CD4-positive, alpha-beta T cell treated with Interleukin-1 beta for 1 hour (primary cell): ENCODE results near the gene RNF220.
"Not testable (repeated sequence)": the region's sequence is repeated elsewhere in the genome, so short reads cannot be mapped to it uniquely, and the experiment has no call there.

Experiments used
- DNase-seq, 2 donors: peaks; one replicate each; pipeline ENCODE4 v3.0.0-alpha.2; 2020 to 2022

RNF220 gene

DNA sequence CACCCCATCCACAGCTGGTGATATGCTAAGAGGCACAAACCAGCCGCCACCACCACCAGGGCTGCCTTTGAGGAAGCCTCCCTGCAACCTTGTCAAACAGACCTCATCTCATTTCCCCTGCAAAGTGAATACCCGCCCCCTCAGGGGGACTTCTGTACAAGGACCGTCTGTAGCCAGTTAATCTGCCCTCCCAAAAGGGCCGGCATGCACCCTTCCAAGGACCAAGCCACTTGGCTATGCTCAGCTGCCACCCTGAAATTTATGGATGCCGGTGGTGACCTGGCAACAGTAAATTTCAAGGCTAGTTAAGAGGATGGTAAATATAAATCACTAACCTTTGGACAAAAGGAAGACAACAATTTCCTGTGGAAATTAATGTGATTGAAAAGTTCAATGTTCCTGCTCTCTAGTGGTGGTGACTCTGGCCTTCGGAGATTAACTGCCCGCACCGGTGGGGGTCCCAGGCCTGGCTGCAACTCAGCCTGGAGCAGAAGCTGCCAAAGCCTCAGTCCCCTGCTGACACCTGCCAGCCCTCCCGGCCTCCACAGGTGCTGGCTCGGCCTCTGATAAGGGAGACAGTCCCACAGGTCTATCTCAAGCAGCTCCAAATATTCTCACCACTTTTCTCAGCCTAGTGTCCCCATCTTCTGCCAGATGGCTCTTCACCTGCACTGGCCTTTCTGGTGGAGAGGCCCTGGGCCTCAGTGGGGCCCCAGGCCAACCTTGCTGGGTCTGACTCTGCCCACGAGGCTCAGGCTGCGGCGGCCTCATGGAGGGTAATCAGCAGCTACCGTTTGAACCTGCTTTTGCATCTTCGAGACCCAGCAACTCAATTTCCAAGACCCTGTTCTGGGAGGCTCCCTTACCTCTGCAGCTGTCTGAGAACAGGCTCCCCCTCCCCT, 257.0 kb downstream of the RNF220 start:
- no peak for DNase-seq

DNA sequence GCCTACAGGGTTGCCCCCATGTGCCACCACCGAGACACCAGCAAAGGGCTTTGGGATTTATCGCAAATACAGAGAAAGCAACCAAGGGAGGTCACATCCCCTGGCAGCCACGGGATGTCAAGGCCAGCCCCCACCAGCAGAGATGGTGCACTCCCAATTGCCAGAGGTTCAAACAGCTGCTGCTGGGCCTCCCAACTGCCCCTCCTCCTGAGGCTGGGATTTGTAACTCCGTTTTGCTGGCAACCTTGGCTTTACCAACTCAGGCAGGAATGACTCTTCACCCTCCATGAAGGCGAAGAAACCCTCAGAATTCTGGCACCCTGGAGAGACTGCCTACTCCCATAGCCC, 257.6 kb downstream of the RNF220 start:
- DNase-seq, result no peak

DNA sequence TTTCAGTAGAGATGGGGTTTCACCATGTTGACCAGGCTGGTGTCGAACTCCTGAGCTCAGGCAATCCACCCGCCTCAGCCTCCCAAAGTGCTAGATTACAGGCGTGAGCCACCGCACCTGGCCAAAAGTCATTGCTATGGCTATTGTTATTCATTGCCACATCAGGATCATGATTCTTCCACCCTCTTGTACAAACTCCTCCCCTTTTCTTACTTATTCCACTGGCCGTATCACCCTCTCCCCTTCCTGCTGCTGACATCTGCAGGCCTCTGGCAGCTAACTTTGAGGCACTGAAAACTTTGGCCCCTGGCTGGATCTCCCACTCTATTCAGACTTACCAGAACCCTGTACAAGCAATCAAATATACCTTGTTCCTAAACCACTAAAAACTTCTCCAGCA, 258.4 kb downstream of the RNF220 start:
- DNase-seq, result no peak

DNA sequence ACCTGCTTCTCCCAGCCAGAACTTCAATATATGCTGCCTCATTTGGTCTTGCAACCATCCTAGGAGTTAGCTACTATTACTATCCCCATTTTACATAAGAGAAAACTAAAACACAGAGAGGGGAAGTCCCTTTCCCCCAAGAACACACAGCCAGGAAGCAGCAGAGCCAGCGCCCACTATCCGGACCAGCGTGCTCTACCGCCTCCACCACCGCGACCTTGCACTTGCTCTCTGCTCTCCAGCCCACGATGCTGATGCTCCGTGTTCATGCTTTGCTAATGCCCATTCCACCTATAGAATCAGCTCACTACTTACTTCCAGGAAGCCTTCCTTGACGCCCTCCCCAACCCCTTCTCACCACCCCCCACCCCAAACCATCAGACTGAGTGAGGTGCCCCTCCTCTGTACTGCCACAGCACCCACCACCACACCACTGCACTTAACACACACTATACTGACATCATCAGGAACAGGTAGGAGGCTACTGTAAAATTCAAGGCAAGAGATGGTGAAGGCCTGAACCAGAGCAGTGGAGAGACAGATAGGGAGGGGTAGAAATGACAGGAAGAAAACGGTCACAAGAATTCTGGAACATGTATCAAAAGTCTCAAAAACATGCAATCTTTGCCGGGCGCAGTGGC, 259.8 kb downstream of the RNF220 start:
- no peak for DNase-seq

DNA sequence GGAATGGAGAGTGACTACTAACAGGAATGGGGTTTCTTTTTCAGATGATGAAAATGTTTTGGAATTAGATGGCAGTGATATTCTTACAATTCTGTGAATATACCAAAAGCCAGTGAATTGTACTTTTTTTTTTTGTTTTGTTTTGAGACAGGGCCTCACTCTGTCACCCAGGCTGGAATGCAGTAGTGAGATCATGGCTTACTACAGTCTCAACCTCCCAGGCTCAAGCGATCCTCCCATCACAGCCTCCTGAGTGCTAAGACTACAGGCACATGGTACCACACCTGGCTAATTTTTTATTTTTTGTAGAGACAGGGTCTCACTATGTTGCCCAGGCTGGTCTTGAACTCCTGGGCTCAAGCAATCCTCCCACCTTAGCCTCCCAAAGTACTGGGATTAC, 261.7 kb downstream of the RNF220 start:
- DNase-seq, result not testable (repeated sequence)

DNA sequence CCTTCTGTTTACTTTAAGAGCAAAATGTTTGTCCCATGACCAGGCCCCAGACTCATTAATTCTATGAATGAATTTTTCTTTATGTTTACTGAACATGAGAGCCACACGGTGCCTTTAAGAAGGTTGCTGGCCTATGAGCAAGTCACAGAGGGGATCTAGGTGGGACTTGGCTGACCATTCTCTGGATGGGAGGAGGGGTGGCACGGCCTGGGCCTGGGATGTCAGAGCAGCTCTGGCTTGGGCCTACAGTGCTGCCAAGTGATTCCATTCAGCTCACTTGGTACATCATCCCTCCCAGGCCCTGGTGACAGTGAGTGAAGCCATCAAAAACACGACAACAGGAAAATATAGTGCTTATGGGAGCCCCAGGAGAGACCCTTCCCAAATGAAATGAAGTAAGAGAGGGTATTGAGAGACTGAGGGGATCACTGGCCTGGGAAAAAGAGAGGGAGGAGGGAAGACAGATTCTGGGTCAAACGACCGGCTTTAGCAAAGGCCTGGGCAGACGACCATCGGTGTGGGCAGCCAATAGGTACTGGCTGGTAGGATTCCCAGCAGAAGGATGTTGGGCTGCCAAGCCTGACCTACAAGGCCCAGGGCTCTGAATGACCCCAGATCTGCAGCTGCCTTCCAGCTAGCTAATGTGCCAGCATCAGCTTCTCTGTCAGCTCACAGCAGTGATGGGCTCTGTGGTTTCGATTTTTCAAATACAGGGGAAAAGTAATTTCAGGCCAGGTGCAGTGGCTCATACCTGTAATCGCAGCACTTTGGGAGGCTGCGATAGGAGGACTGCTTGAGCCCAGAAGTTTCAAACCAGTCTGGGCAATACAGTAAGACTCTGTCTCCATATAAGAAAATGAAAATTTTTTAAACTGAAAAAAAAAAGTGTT, 265.9 kb downstream of the RNF220 start:
- no peak for DNase-seq

DNA sequence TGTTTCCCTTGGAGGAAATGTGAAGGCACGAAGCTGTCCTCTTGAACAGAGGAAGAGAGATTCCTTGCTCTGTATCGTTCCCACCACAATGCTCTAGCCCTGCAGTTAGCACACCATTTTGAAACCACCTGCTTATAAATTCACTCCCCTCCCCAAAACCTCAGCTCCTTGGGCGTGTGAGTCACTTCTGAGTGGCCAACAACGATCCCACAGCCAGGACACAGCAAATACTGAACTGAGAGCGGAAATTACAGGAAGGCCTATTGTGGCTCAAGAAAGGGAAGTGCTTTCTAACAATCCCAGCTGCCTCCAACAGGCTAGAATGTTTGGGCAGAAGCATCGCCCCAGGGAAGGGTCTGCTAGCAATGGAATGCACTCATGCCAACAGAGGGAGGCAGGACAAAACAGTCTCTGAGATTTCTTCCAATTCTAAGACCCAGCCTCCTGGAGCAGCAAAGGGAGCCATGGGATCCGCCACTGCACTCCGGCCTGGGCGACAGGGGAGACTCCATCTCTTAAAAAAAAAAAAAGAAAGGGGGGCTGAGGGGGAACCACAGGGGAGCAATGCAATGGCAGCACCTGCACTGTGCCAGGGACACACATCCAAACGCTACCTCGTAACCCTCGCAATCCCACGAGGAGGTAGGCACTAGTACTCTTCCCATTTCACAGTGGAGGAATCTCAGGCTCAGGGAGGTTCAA, 267.4 kb downstream of the RNF220 start:
- peak; percentile 21 to 65 for DNase-seq

DNA sequence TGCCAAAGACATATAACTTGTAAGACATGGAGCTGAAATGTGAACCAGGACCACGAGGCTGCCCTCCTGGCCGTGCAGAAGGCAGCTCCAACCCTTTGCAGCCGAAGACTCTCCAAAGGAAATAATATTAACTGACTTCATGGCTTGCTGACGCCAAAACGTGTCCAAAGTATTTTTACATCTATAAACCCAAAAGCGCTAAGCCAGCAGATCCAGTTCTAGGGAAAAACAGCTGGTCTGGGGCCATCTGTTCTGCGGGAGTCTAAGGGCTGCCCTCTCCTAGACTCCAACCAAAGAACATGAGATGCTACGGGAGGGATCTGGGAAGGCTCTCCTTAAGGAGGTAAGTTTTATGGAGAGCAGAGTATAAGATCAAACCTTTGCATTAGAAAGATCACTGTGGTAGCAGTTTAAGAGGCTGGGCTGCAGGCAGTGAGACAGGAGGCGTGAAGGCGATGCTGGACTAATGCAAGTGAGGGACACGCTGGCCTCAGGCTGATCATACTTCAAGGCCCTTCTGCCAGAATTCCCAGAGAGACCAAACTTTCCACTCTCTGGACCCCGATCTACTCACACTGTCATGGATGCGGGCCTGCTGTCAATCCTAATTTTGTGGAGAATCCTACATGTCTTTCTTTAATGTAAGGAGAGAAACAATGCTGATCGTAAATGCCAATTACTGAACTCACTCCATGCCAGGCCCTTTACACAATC, 268.1 kb downstream of the RNF220 start:
- no peak for DNase-seq

DNA sequence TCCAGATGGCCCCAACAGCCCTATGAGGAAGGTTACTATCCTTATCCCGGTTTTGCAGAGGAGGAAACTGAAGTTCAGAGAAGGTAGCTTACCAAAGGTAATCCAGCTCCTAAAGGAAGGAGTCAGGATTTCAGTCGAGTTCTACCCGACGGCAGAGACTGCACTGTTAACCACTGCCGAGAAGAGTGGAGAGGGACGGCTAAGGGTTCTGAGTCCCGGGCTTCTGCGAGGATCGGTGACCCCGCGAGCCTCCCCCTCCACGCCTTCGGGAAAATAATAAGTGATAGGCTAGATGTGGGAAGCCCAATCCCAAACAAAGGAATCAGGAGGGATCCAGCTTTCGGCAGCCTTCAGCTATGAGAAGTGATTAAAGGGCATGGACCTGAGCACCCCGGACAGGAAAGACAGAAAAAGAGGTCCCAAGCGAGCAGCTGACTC, 268.6 kb downstream of the RNF220 start:
- DNase-seq, result no peak

DNA sequence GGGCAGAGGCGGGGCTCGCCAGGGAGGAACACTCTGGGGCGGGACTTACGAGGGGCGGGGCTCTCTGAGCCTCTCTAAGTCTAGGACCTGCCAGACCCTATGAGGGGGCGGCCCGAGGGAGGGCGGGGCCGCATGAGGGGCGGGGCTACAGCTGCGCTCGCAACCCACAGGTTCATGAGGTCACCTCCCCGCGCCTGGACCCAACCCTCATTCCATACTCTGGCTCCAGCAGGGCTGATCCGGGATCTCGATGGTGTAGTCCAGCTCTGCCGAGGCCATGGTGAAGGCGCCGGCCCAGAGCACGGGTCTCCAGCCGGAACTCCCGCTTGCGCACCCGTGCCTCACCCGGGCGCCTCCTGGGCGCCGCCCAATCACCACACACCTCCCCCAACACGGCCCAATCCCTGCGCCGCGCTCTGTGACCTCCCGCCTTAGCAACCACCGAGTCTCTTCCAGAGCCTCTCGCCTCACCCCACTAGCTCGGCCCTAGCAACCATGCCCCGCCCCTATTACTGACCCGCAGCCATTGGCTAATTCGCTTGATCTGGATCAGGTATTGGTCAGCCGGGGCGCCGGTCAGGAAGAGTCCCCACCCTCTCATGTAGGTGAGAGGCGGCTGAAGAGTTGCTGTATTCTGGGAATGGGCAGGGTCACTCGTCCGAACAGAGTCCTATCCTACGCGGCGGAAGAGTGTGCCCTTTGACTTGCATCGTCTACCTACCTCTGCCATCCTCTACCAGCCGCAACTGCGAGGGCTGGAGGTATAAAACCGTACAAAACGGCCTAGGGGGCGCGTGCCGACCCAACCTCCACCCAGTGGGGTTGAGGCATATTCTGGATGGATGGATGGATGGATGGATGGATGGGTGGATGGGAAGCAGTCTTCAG, 269.3 kb downstream of the RNF220 start, which contains the start of the genes ARMH1 and TMEM53:
TSS of gene ARMH1 (plus strand) at position 602 of the 888 bp plus-strand sequence. CDS start 14,984 bp downstream, outside the sequence.
TSS of gene TMEM53 (minus strand) at position 369 of the 888 bp plus-strand sequence. CDS start at position 279, 90 bp downstream.
- peak; percentile 98 to 99 for DNase-seq

DNA sequence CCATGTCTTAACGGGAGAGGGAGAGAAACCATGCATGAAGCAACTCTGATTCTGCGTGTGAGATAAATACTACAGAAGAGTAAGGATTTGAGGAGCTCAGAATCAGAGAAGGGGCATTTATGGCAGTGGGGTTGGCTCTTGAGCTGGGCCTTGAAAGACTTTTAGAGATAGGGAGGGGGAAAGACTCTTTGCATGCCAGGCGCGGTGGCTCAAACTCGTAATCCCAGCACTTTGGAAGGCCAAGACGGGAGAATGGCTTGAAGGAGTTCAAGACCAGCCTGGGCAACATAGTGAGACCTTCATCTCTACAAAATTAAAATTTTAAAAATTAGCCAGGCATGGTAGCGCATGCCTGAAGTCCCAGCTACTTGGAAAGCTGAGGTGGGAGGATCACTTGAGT, 270.1 kb downstream of the RNF220 start:
- DNase-seq, result no peak

DNA sequence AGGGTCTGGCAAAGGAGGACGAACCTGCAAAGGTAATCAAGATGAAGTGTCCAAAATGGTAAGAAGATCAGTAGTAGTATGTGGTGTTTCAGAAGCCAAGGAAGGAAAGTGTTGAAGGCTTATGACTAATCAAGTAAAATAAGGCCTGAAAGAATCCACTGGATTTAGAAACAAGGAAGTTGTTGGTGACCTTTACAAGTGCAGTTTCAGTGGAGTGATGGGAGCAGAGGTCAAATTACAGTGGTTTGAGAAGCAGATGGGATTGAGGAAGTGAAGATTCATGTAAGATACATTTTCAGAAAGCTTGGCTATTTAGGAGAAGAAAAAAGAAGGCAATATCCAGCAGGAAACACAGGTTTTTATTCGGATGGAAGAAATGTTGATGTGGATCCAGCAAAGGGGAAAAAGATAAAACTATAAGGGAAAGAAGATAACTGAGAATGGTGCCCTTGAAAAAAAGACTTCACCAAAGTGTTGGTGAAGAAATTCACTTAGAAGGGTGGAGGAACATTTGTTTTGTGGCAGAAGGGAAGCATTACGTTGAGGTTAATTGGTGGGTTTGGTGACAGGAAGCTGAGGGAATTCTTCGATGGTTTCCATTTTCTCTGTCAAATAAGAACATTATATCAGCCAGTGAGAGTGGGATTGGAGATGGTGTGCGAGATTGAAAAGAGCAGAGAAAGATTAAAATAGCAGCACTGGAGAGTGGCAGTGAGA, 271.6 kb downstream of the RNF220 start:
- DNase-seq, result peak in 1 of 2 donors; percentile 20

DNA sequence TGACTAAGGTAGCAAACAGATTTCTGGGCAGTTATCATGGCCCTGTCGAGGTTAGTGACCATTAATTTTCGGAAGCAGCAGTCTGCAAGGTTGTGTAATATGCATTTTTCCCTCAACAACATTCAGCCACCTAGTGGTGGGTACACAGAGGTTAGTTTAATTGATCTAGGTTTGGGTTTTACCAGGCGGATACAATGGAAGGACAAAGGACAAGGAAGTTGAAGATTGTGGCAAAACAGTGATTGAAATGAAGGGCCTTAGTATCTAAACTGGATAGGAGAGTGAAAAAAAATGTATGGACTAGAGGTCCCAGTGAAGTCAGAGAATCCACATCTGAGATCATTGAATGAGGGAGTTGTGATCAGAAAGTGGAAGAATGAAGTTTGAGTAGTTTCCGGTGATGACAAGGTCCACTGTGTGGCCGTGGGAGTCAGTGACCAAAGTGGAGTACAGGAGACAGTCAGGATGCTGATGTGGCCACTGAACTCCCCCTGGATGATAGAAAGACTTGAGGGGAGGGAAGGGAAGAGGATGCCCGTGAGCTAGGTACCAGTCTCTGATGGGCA, 272.2 kb downstream of the RNF220 start:
- DNase-seq, result peak; percentile 23 to 27

DNA sequence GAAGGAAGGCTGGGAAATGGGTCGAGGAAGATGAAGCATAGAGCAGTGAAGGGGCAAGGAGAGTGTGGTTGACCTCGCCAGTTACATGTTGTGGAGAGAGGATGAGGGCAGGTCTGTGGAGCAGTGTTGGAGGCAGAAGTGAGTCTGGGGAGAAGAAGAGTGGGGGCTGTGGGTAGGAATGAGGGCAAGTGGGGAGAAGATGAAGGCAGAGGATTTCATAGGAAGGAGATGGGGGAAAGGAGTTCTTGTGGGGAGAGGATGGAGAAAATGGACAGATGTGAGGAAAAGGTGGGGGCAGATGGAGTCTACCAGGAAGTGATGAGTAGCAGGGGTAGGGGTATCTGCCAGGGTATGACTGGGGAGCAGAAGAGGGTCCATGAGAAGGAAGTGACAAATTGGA, 273.1 kb downstream of the RNF220 start:
- no peak for DNase-seq

DNA sequence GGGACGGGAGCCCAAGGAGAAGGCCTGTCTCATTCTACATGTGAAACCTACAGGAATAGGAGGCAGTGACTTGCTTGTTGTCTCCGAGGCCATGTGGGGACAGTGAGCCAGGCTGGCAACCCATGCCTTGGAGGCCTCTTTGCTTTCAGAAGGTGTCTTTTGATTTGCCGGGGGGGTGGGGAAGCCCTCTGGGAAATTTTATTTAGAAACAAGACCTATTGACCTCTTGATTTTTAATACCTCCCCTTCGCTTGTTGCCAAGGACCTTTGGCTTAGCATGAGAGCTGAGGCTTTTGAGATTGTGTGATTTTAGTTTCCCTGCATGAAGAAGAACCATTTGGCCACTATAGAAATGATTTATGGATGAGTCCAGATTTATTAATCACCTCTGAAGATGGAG, 273.6 kb downstream of the RNF220 start:
- DNase-seq, result no peak

DNA sequence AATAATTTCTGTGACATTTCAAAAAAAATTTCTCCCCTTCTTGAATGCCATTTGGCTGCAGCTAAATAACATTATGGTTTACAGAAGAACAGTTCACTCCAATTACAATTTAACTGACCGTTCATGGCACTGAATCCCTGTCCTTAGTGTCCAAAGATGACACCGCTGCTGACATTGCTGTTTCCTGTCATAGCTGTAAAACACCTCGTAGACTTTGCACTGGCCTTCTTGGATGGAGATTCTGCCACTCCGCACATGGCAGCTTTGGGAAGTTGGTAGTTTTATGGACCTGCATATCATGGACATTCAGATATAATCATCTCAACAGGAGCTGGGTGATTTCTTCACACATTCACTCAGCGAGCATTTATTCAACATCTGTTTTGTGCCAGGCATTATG, 274.4 kb downstream of the RNF220 start:
- no peak for DNase-seq

DNA sequence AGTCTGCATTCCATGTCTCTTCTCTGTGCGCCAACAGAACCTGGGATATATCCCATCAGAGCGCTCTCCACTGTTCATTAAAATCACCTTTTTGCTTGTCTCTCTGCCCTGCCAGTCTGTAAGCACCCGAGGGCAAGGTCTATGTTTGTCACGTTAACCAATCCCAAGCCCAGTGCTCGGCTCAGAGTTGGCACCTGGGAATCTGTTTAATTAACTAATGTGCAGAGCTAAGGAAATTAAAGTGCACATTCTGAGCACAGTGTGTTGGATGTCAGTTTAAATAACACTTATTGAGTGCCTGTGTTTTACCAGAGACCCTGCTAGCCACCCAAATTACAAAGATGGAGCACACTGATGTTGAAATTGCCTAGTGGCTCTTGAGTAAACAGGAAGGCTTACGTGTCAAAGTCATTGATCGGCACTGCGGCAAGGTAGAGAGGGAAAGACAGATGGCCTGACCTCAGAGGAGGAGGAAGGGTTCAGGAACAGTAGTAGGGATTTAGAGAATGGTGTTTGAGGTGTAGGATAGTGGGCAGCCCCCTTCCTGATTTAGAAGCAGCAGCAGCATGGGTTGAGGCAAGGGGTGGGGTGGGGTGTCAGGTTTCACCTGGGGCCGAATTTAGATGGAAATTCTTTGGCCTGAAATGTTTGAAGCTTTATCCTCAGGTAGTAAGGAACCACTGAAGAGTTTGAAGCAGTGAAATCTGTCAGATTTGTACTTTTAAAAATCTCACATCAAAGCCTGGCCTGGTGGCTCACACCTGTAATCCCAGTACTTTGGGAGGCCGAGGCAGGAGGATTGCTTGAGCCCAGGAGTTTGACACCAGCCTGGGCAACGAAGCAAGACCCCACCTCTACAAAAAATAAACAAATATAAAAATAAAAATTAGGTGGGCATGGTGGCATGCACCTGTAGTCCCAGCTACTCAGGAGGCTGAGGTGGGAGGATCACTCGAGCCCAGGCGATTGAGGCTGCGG, 277.1 kb downstream of the RNF220 start:
- no peak for DNase-seq

DNA sequence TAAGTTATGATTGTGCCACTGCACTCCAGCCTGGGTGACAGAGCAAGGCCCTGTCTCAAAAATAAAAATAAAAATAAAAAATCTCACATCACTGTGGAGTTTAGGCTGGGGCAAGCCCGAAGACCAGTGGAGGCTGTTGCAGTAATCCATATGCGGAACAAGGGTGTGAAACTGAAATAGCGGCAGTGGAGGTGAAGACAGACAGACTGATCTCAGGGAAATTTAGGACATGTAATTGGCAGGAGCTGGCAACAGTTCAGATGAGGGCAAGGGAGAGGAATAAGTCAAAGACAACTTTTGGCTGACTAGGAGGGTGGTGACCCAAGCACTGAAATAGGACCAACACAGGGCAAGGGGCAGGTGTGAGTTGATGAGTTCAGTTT, 277.8 kb downstream of the RNF220 start:
- no peak for DNase-seq
